Mammary epithelial cell (primary cell): ENCODE results near the gene POU3F2.

Experiments used
- EZH2 ChIP-seq: IDR thresholded peaks from 2 replicates; pipeline ENCODE4 v1.6.1; 2012; ENCODE audit warnings: low read length, inconsistent platforms, borderline replicate concordance
- TF ChIP-seq, protein P1 (sequence below), 2 donors: IDR thresholded peaks in 1 of 2; conservative IDR thresholded peaks in 1 of 2; 2 replicates each; pipeline ENCODE4 v1.5.1; 2011 to 2012; ENCODE audit warnings: inconsistent platforms in 2 of 2, low read length in 2 of 2, mild to moderate bottlenecking in 2 of 2, control low read depth in 1 of 2, low read depth in 1 of 2; ENCODE audit not compliant: insufficient read depth in 1 of 2; ENCODE audit errors: extremely low read depth in 1 of 2

GRCh38 chr6:98864497-98864896 lies 30.1 kb downstream of the POU3F2 start:
- TF ChIP-seq, protein P1, sequence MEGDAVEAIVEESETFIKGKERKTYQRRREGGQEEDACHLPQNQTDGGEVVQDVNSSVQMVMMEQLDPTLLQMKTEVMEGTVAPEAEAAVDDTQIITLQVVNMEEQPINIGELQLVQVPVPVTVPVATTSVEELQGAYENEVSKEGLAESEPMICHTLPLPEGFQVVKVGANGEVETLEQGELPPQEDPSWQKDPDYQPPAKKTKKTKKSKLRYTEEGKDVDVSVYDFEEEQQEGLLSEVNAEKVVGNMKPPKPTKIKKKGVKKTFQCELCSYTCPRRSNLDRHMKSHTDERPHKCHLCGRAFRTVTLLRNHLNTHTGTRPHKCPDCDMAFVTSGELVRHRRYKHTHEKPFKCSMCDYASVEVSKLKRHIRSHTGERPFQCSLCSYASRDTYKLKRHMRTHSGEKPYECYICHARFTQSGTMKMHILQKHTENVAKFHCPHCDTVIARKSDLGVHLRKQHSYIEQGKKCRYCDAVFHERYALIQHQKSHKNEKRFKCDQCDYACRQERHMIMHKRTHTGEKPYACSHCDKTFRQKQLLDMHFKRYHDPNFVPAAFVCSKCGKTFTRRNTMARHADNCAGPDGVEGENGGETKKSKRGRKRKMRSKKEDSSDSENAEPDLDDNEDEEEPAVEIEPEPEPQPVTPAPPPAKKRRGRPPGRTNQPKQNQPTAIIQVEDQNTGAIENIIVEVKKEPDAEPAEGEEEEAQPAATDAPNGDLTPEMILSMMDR (conservative IDR thresholded peaks at IDR 0.05 in 1 of 2, IDR thresholded peaks at IDR 0.05 in 1 of 2; ENCODE audit: extremely low read depth in 1 of 2, insufficient read depth in 1 of 2, low read depth in 1 of 2, low read length in 2 of 2), result no peak
- no peak for TF ChIP-seq EZH2
